CD4-positive, alpha-beta T cell treated with Interleukin-15 for 1 hour (primary cell): ENCODE results near the gene ARSK.

Experiments
- DNase-seq: peaks from one replicate; pipeline ENCODE4 v3.0.0-alpha.2; 2020

The ARSK gene

GRCh38 chr5:95554647-95555548 is at the start of gene ARSK, which contains the start of gene SKIC3:
ARSK (plus strand) TSS chr5:95555101; CDS start chr5:95555279, 178 bp downstream.
SKIC3 (minus strand) TSS chr5:95554977; CDS start chr5:95547150, 7,827 bp downstream.
- DNase-seq = peak; percentile 96

DNA sequence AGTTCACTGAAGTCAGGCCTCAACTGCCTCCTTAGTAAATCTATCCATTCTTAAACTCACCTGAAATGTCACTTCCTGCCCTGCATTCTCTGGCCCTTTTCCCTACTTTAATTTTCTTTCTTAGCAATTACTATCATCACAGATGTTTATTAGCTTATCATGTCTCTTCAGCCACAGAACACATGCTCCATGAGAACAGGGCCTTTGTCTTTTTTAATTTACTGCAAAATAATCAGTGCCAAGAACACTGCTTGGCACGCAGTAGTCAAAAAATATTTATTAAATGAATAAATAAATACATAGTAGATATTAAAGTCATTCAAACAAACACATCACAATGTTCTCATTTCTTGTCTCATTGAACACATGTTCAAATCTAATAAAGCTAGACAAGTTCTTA is 46.4 kb upstream of the ARSK start:
- no peak for DNase-seq

DNA sequence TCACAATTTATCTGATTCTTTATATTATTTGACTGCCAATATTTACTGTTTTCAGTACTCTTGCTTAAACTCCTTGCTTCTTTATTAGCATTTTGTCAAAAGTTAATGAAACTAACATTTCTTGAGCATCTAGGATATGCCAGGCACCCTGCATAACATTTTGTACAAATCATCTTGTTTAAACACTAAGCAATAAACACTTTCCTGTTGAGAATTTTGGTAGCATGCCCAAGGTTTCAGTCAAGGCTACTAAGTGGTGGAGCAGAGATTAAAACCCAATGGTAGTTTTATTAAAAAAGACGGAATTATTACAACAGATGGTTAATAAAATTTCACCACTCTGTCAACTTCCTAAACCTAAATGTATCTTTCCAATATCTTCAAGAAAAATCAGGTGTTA is 43.3 kb upstream of the ARSK start:
- DNase-seq = no peak

DNA sequence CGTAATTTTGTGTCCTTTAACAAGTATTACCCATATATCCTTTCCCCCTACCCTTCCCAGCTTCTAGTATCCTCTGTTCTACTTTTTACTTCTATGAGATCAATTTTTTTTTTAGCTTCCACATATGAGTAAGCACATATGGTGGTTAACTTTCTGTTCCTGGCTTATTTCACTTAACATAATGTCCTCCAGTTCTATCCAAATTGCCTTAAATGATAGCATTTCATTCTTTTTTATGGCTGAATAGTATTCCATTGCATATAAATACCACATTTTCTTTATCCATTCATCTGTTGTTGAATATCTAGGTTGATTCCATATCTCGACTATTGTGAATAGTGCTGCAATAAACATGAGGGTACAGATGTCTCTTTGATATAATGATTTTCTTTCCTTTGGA is 36.5 kb upstream of the ARSK start:
- no peak for DNase-seq

DNA sequence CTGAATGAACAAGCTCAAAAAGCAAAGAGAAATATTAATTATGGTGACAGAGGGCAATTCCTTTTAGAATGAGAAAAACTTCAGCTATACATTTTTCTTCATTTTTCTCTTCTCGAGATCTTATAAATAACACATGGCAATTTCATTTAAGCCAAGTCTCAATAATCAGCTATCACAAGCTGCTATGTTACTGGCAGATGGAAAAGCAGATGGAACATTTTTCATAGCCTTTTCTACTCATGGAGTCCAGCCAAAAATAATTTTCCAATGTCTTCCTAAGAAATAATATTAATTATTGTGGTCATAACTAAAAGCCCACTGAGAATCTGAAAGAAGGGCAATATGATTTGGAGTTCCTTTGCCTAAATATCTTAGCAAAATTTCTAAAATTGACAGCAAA is 35.8 kb upstream of the ARSK start:
- DNase-seq = no peak

- DNase-seq = no peak
These were observed 35.2 kb upstream of the ARSK start for GRCh38 chr5:95519681-95520080.

DNA sequence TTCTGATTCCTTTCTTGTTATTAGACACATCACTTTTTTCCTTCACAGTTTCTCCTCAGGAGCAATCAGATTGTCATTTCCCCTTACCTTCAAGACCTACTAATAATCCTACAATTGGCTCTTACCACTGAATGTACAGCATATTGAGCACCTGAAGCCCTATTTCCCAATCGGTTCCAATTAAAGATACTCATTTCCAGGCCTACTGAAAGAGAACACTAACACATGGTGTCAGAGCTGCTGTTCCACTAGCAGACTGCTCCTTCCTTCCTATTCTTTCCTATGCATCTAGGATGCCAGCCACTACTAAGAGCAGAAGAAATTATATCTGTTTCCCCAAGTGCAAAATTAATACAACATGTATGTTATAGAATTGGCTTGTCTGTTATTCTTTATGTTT is 34.7 kb upstream of the ARSK start:
- DNase-seq = no peak

GRCh38 chr5:95524423-95524822 is 30.5 kb upstream of the ARSK start:
- DNase-seq = no peak

GRCh38 chr5:95526871-95527270 is 28.0 kb upstream of the ARSK start:
- DNase-seq = no peak

- no peak for DNase-seq
These were observed 26.3 kb upstream of the ARSK start for GRCh38 chr5:95528565-95528964.

GRCh38 chr5:95530416-95530815 is 24.5 kb upstream of the ARSK start:
- DNase-seq = no peak

GRCh38 chr5:95531491-95531890 is 23.4 kb upstream of the ARSK start:
- no peak for DNase-seq

DNA sequence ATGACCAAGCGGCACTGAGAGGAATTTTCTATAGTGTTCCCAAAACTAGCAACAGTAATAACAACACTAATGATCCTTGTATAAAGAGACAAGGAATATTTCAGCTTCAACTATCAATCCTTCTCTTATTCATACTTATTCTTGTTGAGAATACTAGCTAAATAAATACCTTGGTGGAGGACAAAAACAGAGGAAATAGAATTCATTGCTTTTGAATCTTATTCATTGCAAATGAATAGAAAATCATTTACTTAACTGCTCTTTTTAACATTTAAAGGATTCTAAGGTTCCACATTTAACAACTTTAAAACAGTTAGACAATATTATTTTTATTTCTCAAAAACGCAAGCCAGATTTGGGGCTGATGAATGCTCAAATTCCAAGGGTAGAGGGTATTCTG is 22.5 kb upstream of the ARSK start:
- DNase-seq = no peak

DNA sequence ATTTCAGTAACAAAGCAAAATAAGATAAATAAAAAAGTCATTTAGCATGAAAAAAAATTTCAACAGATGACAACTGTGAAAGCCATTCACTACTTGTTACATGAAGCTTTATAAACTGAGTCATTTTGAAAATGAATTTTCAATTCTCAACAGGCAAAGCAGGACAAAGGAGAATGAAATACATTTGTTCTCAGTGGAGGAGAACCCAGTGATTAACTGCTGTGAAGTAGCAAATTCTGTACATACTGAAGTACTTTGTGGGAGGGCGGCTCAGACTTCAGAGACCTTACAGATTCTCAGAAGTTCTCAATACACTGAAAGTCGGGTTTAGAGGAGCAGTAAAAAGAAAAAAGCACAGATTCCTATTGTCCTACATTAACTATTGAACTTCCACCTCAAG is 21.8 kb upstream of the ARSK start:
- DNase-seq = no peak

DNA sequence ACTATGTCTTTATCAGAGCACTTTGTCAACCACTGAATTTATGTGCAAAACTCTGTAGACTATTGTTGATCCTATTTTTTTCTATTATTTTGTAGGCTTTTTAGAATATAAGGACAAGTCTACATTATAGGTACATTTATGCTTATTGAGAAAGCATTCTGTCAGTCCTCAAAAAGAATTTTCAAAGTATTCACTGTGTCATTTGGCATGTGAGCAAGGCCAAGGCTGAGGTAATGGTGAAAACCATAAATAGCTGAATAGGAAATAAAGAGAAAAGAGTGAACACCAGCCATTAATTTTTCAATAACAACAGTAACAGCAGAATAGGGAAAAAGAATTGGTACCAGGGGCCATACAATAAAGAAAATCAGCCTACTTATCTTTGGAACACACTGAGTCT is 21.1 kb upstream of the ARSK start:
- no peak for DNase-seq

DNA sequence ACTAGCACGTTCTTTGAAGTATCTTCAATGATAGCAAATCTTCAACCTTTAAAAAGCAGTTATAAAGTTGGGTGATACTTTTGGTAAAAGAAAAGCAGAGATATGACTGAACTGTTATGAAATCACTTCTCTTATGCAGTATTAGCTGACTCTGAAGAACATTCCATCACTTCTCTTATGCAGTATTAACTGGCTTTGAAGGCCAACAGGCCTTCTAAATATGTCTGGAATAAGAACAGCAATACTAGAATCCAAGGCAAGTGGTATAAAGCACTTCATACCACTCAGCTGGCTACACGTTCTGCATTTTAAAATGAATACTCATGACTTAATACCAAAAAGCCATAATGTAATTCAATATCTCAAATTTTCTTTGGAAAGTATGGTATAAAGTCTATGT is 17.4 kb upstream of the ARSK start:
- DNase-seq = no peak

GRCh38 chr5:95543017-95543705 is 11.7 kb upstream of the ARSK start:
- no peak for DNase-seq

GRCh38 chr5:95549030-95549429 is 5.9 kb upstream of the ARSK start:
- no peak for DNase-seq

DNA sequence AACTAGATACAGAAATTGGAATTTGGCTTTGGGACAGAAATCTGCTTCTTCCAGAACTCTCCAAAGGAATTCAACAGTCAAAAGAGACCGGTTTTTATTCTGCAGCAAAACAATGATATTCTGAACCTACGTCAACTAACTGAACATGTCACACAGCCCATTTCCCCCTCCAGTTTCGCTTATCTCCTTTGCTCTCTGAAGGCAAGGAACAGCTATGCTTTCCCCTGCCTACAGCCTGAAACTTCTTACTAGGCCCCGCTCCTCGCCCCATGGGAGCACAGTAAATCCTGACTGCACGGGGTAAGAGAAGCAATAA is 612 bp upstream of the ARSK start:
- DNase-seq = no peak

GRCh38 chr5:95555553-95555952 is 652 bp downstream of the ARSK start:
- DNase-seq = no peak

- DNase-seq = no peak
These were observed 2.9 kb downstream of the ARSK start for GRCh38 chr5:95557841-95558240.

DNA sequence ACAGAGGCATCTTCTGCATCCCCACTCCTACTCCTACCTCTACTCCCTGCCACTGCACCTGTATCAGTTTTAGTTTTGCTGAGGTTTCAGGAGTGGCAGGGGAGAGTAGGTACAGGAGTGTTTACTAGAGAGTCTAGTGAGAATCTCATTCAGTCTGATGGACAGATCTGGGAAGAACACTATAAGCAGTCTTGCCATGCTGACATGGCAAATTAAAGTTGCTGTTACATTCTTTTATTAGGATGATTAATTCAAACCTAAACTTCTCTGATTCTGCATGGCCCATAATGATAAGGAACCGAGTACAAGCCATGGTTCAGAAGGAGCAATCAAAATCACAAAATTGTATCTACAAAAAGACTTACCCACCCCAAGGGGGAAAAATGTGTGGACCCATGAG is 7.4 kb downstream of the ARSK start:
- no peak for DNase-seq

- no peak for DNase-seq
These were observed 8.5 kb downstream of the ARSK start for GRCh38 chr5:95563367-95563766.

DNA sequence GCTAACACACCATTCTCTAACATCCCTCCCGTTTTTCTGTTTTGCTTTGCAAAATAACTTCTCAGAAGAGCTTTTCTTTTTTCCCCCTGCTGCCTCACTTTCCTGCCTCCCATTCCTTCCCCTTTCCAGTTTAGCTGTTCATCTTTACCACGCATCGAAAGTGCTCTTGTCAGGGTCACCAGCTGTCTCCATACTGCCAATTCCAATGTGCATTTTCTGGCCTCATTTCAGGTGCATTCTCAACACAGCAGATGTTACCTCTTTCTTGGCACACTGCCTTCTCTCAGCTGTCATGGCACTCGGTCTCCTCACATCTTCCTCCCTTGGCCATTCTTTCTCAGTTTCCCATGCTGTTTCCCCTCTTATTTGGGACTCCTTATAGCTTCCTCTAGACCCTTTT is 9.5 kb downstream of the ARSK start:
- DNase-seq = no peak
